Stimulated activated CD4-positive, alpha-beta T cell treated with anti-CD3 and anti-CD28 coated beads, Interleukin-4, amount 100 ng/mL, for 48 hours (primary cell): Measurements from ENCODE around the gene PLRG1.
"Not testable (repeated sequence)": the region's sequence is repeated elsewhere in the genome, so short reads cannot be mapped to it uniquely, and the experiment has no call there.

Source experiments
- DNase-seq, 2 donors: peaks; one replicate each; pipeline ENCODE4 v3.0.0-alpha.2; 2020; ENCODE audit warnings: low read depth in 2 of 2

Gene PLRG1

DNA sequence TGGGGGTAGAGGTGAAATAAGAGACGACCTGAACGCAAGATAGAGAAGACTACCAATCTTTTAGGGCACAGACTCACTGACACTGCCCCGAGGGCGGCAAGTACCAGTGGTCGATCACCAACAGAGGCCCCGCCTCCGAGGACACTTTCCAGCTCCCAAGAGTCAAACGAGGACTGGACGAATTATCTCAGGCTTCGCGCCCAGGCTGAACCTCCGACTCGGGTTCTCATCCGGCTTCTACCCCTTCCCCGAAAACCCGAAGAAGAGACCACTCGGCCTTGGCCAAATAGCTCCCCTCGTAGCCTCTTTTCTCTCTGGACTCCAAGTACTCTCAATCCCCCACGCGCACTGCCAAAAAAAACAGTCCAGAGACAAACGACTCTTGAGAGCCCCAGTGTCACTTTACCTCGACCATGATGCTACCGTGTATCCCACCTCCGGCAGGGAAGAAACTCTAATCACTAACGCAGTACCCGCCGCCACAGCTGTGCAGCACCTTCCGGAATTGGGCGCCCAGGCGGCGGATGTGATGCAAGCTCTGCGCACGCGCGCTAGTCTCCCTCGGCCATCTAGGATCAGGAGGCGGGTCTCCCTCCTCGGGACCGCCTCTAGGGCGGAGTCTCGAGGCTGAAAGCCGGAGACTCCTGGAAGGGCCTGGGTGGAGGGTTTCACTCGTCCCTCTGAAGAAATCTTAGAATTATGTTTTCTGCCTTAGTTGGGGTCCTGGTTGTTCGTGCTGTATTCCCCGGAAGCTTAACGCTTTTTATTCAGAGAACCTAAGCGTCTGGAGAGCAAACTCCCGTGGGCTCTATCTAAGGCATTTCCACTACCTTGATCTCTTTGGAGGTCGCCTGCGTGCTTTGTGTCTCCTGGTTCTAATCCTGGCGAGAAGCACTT, at the start of gene PLRG1:
PLRG1 (minus strand) TSS at position 507 of the 897 bp plus-strand sequence; CDS start at position 415, 92 bp downstream.
- DNase-seq = peak; percentile 93

- DNase-seq = no peak
Observed at GRCh38 chr4:154597798-154598774, 47.9 kb upstream of the PLRG1 start.

DNA sequence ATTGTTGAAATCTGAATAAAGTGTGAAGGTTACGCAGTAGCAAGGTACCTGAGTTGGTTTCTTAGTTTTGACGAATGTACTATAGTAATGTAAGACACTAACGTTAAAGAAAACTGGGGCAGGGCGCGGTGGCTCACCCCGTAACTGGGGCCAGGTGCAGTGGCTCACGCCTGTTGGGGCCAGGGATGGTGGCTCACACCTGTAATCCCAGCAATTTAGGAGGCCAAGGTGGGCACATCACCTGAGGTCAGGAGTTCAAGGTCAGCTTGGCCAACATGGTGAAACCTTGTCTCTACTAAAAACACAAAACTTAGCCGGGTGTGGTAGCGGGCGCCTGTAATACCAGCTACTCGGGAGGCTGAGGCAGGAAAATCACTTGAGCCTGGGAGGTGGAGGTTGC, 47.1 kb upstream of the PLRG1 start:
- not testable (repeated sequence) for DNase-seq

DNA sequence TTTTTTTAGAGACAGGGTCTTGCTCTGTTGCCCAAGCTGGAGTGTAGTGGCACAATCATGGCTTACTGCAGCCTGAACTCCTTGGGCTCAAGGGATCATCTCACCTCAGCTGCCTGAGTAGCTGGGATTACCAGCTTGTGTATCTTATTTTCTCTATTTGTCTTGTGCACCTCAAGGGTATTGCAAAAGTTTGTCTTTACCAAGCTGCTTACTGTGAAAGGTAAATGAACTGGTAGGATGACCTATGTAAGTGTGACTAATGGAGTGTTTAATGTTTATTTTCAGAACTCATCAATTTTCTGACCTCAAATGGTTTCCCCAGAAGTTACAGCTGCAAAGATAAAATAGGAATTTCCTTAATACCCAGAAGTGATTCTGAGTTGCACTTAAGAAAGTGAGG, 45.6 kb upstream of the PLRG1 start:
- no peak for DNase-seq

DNA sequence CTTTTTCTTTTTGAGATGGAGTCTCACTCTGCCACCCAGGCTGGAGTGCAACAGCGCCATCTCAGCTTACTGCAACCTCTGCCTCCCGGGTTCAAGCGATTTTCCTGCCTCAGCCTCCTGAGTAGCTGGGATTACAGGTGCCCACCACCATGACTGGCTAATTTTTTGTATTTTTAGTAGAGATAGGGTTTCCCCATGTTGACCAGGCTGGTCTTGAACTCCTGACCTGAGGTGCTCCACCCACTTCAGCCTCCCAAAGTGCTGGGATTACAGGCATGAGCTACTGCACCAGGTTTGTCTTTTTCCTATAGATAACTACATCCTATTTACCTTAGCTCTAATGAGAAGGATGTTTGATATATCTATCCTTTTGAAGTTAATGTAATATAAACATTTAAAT, 44.1 kb upstream of the PLRG1 start:
- not testable (repeated sequence) for DNase-seq

DNA sequence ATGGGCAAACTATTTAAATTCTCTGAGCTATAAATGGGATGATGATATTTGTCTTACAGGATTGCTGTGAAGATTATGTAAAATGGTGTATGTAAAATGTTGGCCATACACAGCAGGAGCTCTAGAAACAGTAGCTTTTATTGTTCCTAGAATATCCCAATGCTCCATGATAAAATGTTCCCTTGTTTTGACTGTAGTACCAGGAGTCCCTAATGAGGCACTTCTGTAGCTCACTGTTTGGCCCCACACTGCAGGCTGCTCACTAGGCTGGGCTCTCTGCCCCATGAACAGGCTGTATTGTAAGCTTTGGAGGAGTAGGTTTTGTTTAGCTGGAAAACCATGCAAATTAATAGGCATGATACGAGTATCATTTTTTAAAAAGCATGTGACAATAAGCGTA, 43.7 kb upstream of the PLRG1 start:
- no peak for DNase-seq

DNA sequence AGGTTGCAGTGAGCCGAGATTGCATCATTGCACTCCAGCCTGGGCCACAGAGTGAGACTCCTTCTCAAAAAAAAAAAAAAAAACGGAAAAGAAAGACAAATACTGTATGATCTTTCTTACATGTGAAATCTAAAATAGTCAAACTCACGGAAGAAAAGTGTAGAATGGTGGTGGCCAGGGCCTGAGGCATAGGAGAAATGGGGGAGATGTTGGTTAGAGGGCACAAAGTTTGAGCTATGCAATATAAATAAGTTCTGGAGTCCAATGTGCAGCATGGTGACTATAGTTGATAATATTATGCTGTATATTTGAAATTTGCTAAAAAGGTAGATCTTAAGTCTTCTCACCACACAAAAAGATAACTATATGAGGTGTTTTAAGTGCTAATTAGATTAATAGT, 41.7 kb upstream of the PLRG1 start:
- no peak for DNase-seq

DNA sequence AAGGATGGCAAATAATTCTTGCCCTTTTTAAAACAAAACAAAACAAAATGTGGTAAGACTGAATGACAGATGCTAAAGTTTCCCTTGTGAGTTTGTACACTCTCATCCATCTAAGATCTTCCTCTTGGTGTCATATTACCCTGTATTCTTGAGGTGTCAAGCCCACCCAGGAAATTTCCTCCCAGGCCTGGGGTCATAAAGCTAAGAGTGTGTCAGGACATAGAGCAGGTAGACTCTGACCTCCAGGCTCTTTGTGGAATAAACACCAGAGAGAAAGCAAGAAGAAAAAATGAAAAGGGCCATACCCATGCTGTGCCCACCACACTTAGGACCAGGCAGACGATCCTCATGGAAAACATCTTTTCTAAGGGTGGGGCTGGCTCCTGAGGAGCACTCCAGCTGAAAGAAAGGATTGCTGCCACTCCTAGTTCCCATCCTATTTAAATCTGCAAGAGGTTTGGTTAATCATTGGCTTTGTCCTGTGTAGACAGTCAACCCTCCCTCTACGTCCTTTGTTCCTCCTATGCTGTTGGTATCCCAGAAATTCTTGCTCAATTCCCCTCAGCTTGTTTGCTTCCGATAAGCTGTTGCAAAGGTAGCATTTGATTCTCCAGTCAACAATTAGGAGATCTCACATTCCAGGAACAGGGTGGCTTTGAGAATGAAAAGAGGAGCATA, 40.3 kb upstream of the PLRG1 start, which contains the start of gene FGA:
FGA (minus strand) TSS at position 414 of the 678 bp plus-strand sequence; CDS start at position 359, 55 bp downstream.
- no peak for DNase-seq

DNA sequence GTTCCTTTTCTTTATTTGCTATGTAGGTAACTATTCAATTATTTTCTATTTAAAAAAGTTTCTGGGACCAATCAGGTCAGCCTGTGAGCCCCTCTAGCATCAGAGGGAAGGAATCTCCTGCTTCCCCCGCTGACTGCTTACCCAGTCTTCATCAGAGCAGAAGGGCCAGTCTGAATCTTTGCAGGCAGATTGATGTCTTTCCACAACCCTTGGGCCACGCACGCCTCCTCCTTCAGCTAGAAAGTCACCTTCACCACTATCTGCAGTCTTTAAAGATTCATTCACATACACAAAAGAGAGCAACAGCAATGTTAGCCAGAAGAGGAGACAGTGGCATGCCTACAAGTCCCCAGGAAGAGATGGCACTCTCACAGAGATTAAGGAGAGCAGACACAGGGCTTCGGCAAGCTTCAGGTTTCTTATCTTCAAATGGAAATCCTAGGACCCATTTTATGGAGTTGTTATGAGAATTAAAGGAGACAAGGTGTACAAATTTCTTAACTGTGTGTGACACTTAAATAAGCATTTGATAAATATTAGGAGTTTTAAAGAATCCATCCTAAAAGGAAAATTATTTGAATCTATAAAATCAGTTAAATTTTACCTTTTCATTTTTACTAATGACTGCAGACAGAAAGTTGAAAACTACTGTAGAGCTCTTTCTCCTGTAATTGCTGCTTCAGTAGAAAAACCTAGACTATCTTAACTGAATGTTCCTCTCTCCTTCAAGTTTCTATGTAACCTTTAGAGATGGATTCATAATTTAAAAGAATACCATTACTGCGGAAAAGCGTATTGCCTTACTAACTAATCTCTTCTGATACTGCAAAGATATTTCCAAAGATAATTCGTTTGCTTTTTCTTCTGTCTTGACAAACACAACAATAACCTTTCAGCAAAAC, 39.3 kb upstream of the PLRG1 start:
- DNase-seq = no peak

DNA sequence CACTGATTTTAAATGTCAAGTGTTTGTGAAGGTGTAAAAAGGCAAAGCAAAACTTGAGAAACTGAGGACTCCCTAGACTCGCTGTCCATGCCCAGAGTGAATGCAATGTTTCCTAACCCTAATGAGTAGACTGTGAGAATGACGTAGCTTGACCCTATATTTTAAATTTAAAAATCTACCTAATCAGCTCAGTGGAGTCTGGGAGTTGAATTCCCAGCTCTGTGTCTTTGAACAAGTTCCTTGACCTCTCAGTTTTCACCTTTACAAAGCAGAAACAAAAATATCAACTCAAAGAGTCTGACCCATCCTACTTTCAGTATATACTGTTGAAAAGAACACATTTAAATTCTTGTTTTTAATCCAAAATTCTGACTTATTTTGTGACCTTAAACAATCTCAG, 38.0 kb upstream of the PLRG1 start:
- no peak for DNase-seq

- no peak for DNase-seq
Observed at GRCh38 chr4:154586296-154587033, 36.3 kb upstream of the PLRG1 start.

DNA sequence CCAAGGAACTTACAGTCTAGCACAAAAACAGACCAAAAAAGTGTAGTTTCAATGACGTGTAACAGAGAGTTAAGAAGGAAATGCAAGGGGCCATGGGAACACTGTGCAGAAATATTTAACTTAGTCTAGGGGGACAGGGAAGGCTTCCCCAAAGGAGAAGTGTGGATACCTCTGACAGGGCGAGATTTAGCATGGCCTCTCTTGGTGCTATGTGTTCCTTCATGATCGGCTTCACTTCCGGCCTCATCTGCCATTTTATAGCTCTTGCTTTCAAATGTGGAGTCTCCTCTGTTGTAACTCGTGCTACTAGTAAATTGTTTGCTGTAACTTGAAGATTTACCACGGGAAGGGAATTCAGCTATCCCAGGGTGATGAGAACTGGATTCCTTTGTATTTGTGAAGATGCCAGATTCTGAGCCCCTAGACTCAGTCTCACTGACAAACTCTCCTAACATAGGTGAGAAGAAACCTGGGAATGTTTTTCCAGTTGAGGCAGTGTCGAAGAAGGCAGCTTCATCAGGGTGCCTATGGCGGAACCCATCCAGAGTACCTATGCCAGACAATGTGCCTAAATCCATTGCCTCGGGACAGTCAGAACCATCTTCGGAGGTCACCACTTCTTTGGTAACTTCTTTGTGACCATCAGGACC, 35.3 kb upstream of the PLRG1 start:
- no peak for DNase-seq

GRCh38 chr4:154584259-154584658, 34.1 kb upstream of the PLRG1 start:
- DNase-seq = no peak

DNA sequence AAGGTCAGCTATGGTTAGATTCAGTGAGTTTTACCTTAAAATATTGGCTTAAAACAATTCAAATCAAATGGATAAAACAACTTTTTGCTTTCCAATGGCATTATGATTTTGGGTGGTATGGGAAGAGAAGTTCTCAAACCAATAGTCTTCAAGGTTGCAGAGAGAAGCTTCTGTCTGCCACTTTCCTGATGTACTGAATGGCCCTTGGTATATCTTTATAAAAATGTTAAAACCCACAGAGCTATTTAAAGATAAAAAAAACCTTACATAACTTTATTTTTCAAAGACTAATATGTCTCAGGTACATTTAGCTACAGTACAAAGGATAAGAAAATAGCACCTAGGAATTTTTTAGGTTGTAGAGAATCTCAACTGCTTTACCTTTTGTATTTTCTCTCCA, 33.5 kb upstream of the PLRG1 start:
- DNase-seq = no peak

DNA sequence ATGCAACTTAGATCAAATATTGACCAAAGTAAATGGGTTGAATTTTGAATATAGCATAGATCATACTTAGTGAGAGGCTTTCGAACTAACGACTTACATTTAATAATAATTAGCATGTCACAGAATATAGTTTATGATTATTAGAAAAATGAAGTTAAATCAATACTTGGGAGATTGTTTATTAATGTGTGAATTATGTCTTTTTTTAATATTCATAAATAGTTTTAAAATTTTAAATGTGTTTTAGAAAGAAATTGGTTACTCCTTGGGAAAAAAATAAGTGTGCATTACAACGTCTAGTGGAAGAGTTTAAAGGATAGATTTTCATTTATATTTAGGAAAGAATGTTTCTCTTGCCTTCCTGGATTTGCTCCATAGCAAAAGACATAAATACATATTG, 33.0 kb upstream of the PLRG1 start:
- DNase-seq = no peak

DNA sequence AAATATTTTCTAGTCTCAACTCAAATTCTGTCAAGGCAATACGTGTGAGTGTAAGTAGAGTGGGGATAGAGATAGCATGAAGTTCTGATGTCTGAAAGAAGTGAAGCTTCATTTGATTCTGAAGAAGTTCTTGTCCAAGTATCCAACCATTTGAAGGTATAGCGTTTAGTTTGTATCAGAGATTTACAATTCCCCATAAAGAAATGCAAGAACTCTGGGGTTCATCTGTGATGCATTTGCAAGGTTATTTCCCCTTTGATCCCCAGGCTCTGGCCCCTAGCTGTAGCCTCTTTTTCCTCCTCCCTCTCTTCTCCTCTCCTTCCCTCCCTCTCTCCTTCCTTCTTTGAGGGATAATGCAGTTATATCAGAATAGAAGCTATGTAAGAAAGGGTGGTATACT, 32.5 kb upstream of the PLRG1 start:
- no peak for DNase-seq

DNA sequence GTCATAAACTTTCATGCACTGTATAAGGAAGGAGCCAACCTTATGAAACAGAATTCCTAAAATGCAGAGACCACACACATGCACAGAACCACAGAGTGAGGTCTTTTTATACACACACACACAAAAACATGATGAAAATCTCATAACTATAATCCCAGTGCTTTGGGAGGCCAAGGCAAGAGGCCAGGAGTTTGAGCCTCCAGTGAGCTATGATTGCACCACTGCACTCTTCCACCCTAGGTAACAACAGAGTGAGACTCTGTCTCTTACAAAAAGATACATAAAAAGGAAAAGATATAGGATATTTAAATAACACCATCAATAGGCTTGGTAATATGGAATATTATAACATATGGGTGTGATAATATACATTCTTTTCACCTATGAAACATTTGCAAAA, 29.7 kb upstream of the PLRG1 start:
- no peak for DNase-seq

DNA sequence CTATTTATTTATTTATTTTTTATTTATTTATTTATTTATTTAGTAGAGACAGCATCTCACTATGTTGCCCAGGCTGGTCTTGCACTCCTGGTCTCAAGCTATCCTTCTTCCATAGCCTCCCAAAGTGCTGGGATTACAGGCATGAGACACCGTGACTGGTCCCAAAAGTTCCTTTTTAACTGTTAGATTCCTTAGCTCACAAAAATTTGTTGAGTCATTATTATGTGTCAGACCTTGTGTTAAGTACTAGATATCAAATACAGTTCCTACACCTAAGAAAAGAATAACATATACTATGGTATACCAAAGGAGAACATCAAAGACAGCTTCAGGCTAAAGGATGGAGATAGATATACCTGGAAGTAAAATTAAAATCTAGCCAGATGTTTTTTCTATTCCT, 28.7 kb upstream of the PLRG1 start:
- DNase-seq = no peak

DNA sequence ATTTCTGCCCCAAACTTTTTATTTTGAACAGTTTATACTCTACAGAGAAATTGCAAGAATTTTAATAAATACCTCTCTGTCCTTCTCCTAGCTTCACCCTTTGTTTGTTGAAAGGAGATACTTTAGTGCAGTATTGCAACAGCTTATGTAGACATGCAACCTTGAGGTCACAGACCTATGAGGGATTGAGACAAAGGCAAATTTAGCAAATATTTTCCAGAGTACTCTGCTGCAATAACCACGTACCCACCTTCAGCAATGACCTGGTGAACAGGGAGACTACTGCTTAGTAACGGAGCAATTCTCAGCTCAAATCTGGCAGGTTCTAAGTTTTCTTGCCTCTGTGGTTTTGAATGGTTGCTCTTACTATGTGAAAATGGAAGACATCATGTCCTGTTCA, 27.1 kb upstream of the PLRG1 start:
- DNase-seq = no peak

GRCh38 chr4:154574311-154574710, 24.1 kb upstream of the PLRG1 start:
- no peak for DNase-seq
